Retina (tissue), 1 donor: Measurements from ENCODE around the gene GCN1.

Source experiments
- DNase-seq: peaks from one replicate; pipeline ENCODE4 v3.0.0-alpha.2; 2016

GCN1 gene

DNA sequence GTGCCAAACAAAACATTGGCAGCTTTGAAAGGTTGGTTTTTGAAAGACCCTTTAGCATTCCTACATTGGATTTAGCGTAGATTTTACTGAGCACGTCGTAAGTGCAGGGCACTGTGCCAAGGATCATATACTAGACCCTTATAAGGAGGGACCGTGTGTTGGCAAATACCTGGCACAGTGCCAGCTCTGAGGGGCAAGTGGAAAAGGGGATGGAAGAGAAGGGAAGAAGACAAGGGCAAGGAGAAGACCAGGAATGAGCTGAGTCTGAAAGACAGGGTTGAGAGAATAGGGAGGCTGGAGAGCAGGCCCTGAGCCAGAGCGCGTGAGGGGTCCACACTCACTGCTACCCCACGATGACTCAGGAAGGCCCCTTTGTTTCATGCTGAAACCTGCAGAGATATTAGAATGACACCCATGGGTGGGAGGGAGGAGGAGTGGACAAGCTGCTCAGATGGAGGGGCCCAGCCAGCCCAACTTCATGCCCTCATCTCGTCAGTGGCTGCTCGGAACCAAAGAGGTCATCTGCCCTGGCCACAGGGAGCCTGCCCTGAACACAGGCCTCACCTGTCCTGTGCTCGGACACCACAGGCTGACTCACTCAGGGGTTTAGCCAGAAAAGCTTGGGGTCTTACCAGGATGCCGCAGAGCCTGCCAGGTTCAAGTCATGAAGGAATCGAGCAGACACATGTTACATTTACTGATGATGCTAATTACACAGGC is 103.0 kb downstream of the GCN1 start:
- DNase-seq: no peak

DNA sequence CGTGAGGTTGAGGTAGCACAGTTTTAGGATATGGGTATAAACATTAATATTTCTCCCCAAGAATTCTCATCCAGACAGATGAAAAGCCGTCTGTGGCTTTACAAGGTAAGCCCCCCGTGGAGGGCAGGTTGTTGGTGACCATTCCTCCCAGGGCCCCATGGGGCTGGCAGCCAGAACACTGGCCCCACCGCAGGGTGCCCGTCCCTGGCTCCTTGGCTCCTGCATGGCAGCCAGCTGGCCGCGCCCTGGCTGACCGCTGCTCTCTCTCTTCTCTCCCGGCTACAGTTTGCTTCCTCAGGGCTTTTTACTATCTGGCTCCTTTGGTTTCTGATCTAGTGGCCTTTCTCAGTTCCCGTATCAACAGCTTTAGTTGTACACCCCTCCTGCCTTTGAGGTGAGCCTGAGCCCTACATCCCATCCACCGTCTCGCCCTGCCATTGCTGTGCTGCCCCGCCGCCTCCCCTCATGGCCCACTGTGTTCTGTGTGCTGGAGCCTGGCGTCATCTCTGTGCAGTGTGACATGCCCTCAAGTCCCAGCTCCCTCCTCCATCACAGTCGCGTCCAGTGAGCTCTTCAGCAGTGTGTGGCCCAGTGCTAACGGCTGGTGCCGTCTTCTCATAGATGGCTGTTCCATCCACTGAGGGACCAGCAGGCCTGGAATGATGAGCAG is 103.8 kb downstream of the GCN1 start:
- DNase-seq: no peak

DNA sequence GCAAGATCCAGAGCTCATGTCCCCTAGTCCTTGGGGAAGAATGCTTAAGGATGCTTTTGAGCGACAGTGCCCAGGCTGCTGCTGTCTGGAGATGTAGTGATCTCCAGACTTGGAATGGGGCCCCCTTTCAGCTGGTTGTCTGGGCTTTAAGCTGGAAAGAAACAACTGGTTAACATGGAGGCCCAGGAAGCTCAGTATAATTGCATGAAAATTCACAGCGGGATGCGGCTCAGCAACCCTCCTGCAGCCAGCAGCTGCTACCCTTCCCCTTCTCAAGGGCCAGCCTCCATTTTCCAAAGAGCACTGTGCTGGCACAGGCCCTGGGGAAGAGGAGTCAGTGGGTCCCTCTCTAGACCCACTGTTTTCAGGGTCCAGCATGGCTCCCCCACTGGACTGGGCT is 104.3 kb downstream of the GCN1 start:
- DNase-seq: no peak

DNA sequence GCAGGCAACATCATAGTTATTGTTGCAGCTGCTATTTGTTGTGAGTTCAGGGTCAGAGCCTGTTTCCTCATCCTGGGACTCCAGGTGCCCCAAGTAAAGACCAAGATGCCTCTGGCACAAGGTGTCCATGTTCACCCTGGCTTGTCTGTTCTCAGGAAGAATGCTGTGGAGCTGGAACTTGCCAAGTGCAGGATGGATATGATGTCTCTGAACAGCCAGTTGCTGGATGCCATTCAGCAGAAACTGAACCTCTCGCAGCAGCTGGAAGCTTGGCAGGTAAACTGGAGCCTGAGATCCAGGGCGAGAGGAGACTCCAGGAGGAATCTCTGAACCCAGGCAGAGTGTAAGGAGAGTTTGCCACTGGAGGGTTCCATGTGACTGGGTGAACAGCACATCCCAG is 104.7 kb downstream of the GCN1 start:
- DNase-seq: no peak

DNA sequence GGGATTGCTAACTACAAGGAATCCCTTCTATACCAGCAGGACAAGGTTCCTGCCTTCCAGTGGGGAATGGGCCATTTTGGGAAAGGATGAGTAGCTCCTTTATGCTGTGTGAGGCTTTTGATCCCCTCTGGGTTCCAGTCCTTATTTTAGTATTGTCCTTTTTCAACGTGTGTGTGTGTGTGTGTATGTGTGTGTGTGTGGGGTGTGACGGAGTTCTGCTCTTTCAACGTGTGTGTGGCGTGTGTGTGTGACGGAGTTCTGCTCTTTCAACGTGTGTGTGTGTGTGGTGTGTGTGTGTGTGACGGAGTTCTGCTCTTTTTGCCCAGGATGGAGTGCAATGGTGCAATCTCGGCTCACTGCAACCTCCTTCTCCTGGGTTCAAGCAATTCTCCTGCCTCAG is 105.4 kb downstream of the GCN1 start:
- no peak for DNase-seq

DNA sequence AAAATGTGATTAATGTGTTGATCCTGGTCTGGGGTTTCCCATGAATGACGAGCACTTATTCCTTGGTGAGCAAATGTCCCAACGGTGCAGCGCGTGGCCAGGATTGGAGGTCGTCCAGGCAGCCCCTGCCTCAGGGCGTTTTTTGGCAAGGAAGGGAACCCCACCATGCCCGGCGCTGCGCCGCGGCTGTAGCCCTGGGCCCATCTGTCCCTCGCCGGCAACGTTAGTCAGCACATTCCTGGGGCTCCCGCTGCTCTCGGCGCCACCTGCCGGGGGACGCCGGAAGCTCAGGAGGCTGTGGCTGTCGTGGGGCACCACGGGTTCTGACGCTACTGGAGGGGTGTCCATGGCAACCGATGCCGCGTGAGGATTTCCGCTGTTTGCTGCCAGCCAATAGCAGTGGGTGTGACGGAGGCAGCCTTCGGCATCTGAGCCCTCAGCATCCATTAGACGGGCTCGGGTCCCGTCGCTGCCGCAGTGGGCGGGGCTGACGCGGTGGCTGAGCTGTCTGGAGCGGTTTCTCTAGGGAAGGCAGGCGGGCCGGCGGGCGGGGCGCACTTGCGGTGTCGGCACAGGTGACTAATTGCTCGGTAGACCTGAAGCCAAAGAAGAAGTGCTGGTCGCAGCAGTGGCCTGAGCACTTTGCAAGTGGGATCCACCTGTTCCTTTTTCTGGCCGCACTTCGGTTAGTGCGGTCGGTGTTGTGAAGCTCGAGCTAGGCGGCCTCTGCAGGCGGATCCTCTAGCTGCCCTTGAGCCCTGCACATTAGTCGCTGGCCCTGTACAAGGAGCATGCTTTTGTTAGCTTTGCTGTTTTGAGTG is 107.5 kb downstream of the GCN1 start:
- peak; percentile 99 for DNase-seq

DNA sequence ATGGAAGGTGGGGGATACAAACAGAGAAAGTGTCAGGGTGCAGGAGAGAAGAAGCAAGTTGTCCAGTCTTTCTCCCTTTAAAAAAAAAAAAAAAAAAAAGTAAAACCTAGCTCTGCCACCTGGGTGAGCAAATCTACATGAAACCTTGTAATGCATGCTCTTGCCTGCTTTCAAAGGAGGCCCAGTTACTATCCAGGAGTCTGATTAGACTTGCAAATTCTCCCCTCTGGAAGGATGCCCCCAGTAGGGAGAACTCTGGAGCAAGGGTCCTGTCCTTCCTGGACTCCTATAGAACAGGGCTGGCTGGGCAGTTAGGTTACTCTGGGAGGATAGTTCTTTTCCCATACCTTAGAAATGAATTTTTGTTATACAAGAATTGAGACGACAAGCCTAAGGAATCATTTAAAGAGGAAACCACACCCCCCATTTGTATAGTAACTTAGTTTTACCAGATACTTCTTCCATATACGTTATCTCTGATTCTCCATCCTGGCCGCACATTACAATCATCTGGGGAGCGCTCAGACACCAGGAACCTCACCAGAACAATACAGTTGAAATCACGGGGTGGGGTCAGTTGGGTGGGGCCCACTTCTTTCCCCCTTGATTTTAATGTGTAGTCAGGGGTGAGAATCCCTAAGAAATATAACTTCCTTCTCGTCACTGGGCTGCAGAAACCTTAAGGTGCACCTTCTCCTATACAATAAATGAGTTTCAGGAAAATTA is 108.4 kb downstream of the GCN1 start:
- DNase-seq: no peak

DNA sequence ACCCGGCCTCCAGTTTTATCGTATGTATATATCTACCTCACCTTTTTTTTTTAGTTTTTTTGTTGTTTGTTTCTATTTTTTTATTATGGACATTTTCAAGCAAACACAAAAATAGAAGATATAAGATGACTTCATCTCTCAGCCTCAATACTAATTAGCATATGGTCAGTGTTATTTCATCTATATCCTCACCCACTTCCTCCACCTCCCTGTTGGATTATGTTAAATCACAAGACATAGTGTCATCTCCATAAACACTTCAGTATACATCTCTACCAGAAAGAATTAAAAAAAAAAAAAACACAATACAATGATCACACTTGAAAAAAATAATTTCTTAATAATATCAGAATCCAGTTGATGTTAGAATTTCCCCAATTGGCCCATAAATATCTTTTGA is 112.9 kb downstream of the GCN1 start:
- no peak for DNase-seq

DNA sequence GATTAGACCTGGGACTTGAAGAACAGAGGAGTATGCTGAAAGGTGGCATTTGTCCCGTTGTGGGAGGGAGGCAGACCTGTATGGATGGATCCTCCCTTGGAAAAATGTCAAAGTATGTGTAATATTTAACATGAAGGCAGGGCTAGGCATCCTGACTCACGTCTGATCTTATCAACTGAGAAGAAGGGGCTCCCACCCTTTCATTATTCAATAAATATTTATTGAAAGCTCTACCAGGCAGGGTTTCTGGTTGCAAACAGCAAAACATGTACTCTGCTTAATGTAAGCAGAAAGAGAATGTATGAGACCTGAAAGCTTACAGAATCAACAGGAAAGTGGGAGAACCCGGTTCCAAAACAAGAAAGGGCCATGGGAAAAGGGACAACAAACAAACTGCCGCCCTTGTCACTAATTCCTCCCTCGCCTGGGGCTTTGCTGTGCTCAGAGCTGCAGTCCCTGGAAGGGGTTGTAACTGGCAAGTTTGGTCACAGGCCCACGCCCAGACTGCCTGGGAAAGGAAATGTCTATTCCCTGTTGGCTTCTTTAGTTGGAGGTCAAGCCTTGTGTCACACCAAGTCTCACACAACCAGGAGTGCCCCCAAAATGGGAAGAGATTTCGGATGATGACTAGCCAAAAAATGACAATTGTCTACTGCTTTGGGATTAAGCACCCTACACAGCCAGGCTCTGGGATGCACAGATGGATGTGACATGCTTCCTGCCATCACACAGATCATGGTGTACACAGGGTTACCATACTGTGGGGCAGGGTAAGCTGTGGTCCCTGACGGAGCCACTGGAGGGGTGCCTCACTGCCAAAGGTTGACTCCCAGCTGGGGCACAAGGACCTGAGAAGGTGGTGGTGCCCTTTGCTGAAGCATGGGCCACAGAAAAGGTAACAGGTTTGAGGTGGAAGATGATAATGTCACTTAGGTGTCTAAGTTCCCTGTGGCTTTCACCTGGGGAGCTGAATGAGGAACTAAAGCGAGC is 114.8 kb downstream of the GCN1 start:
- no peak for DNase-seq

DNA sequence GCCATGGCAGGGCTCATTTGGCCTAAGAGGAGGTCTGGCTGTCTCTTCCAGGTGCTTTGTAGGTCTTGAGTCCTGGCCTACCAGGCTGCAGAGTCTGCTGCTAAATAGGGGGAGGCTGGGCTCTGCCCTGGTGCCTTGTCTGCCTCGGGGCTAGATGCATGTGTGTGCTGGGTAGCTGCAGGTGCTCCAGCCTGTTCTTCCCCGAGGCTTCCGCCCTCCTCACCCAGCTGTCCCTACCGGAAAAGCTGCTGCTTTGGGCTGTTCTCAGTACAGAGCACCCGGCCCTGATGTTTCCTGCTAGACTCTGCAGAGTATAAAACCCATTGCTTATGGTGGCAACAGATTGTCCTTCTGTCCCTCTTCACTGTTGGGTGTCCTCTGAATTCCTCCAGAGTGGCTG is 115.6 kb downstream of the GCN1 start:
- no peak for DNase-seq

DNA sequence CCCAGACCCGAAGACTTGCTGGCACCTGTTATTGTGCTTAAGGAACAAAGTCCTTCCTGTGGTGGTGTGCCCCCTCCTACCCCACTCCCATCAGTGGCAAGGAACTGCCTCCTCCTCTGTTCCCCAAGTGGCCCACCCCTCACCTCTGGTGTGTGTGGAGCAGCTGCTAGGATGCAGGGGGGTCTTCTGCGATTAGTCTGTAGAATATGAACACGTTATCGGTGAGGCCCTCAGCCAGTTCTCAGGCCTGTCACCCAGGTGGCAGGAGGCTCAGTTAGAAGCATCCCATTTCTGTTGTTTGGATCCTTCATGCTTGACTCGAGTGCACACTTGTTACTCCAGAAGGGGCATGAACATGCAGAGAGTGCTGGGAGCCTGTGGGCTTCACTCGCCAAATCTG is 117.3 kb downstream of the GCN1 start:
- DNase-seq: no peak
